ENCODE results near the gene EXT2. TPM values are rescaled to one million over a fixed set of nuclear protein-coding genes. Genes with fewer than 3 reads are reported as not detected.

Gene EXT2
- total RNA-seq, 4 donors from 2014 or later, result 20.4 to 24.8 (median 23.1) TPM

GRCh38 chr11:44288133-44288526 lies 192.7 kb downstream of the EXT2 start:
- H3K27me3 ChIP-seq, result peaks cover 0 to 3% (median 0%) of the 10 kb centered on the region in 3 donors
- DNase-seq (no peak), ATAC-seq (no peak)
- no peaks in the 10 kb centered on the region for H3K9me3 ChIP-seq
- H3K4me1 ChIP-seq, result no peaks in the 10 kb centered on the region
- in situ Hi-C loops (cut with MboI; ENCODE audit: low sequenced_read_pairs in 4 of 4) (loop anchor here in 3 of 4 donors (5.0 to 25.0 kb wide), 3 partner anchors 176 to 254 kb away; no protein-coding TSS in a partner anchor), intact Hi-C loops (cut with DNase I; ENCODE audit: low total_unique reads) (no loop called here)
- no peak overlapping the region for H3K27ac ChIP-seq
- TF ChIP-seq CTCF (IDR thresholded peaks at IDR 0.05 in 4 of 5, conservative IDR thresholded peaks at IDR 0.05 in 1 of 5), result no peak
- TF ChIP-seq POLR2A (IDR thresholded peaks at IDR 0.05), result no peak
- H3K36me3 ChIP-seq, result no peaks in the 10 kb centered on the region
- H3K4me3 ChIP-seq, result no peak overlapping the region

GRCh38 chr11:44290208-44290607 lies 194.7 kb downstream of the EXT2 start:
- in situ Hi-C loops (cut with MboI; ENCODE audit: low sequenced_read_pairs in 4 of 4), result loop anchor here in 2 of 4 donors (10.0 to 25.0 kb wide), 2 partner anchors 178 to 245 kb away; no protein-coding TSS in a partner anchor
- ATAC-seq (no peak), DNase-seq (no peak)
- H3K4me3 ChIP-seq, result no peak overlapping the region
- no peaks in the 10 kb centered on the region for H3K9me3 ChIP-seq
- intact Hi-C loops (cut with DNase I; ENCODE audit: low total_unique reads), result no loop called here
- no peak overlapping the region for H3K27ac ChIP-seq
- H3K27me3 ChIP-seq, result peaks cover 0 to 3% (median 0%) of the 10 kb centered on the region in 3 donors
- H3K4me1 ChIP-seq, result no peaks in the 10 kb centered on the region
- no peaks in the 10 kb centered on the region for H3K36me3 ChIP-seq
- TF ChIP-seq POLR2A (IDR thresholded peaks at IDR 0.05), result no peak
- no peak for TF ChIP-seq CTCF (IDR thresholded peaks at IDR 0.05 in 4 of 5, conservative IDR thresholded peaks at IDR 0.05 in 1 of 5)

Other genes with a start within 250 kb of the EXT2 start
- gene ALKBH3, start 214.8 kb upstream of the EXT2 start, total RNA-seq, result 10 to 100 TPM; 27.5 to 44.1 (median 42.0) TPM
- gene C11orf96, start 153.0 kb upstream of the EXT2 start, total RNA-seq, result 100 to 1,000 TPM in 1 of 4 donors, 10 to 100 TPM in 3; 22.4 to 220 (median 78.4) TPM
- not detected for gene ACCSL, start 47.7 kb upstream of the EXT2 start, total RNA-seq
- 1 to 10 TPM in 2 of 4 donors, under 1 TPM in 2; 0.58 to 4.0 (median 1.8) TPM for gene ACCS, start 29.4 kb upstream of the EXT2 start, total RNA-seq
- under 1 TPM in 2 of 4 donors, not detected in 2; 0.07 to 0.12 TPM for gene ALX4, start 214.5 kb downstream of the EXT2 start, total RNA-seq